ENCODE data around the gene SORL1. TPM values are rescaled to one million over a fixed set of nuclear protein-coding genes. Genes with fewer than 3 reads are reported as not detected.

The SORL1 gene
- total and polyA plus RNA-seq, 2 experiments from 2014 or later = 0.26 to 0.54 TPM

DNA sequence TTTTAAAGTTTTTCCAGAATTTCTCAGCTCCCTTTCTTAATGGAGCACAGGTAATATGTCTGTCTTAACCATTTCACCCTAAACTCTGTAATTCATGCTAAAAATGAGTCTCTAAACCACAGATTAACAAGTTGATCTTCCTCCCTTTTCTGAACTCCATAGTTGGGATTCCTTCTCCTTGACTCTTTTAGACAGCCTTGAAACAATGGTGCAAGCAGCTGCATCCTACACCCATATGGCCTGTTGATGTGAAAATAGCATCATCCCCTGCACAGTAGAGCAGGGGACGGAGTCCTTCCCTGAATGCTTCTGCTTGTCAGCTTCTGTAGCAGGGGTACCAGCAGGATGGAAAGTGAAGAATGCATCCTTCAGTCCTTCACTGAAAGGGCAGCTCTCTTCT lies 193.5 kb downstream of the SORL1 start:
- H3K4me1 ChIP-seq (ENCODE audit: insufficient read depth) = peaks cover 20% of the 10 kb centered on the region
- no peaks in the 10 kb centered on the region for H3K9me3 ChIP-seq (ENCODE audit: low read depth)
- no peaks in the 10 kb centered on the region for H4K20me1 ChIP-seq (ENCODE audit: insufficient read depth)
- no peaks in the 10 kb centered on the region for H3K9me2 ChIP-seq (ENCODE audit: insufficient read depth)
- no peak overlapping the region for H3K4me3 ChIP-seq
- in situ Hi-C loops (cut with MboI) = no loop called here
- H3K27ac ChIP-seq = no peak overlapping the region
- H3K36me3 ChIP-seq (ENCODE audit: low read depth) = no peaks in the 10 kb centered on the region
- peak overlapping the region; percentile 7 for H3K4me2 ChIP-seq (ENCODE audit: unreplicated experiment)
- no peaks in the 10 kb centered on the region for H3K79me2 ChIP-seq (ENCODE audit: insufficient read depth)
- WGBS, 2 experiments (ENCODE audit: low coverage in 1 of 2, low lambda C conversion rate in 2 of 2, missing lambda C conversion rate in 2 of 2) = 84 to 96% methylated on average over 1 of the region's 1 CpG
- no peak overlapping the region for H2AFZ ChIP-seq
- TF ChIP-seq EZH2 (IDR thresholded peaks at IDR 0.05; ENCODE audit: insufficient read depth, poor library complexity, severe bottlenecking) (no peak), EZH2phosphoT487 (IDR thresholded peaks at IDR 0.05; ENCODE audit: insufficient read depth, low read depth) (no peak)
- H3K9ac ChIP-seq = no peak overlapping the region
- peaks cover 17% of the 10 kb centered on the region for H3F3A ChIP-seq (ENCODE audit: insufficient read depth)
- DNase-seq = peak; percentile 46
- H3K27me3 ChIP-seq (replicated peaks; ENCODE audit: insufficient read depth) = no peaks in the 10 kb centered on the region

DNA sequence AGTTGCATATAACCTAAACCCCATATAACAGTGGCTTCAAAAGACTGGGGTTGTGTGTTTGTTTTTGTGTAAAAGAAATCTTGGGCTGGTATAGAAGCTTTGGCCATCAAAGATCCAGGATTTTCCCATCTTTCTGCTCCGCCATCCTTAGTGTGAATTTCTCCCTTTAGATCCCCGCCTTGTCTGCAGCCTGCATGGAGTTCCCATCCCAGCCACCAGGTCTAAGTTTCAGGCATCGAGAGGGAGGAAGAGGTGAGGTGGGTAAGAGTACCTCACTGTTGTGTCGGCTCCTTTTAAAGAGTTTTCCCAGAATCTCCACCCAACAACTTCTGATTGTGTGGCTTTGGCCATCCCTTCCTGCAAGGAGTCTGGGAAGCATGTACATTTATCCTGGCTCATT lies 196.2 kb downstream of the SORL1 start:
- TF ChIP-seq EZH2phosphoT487 (IDR thresholded peaks at IDR 0.05; ENCODE audit: insufficient read depth, low read depth) (no peak), EZH2 (IDR thresholded peaks at IDR 0.05; ENCODE audit: insufficient read depth, poor library complexity, severe bottlenecking) (no peak)
- Histone ChIP-seq H3K36me3 (ENCODE audit: low read depth) (no peaks in the 10 kb centered on the region), H4K20me1 (ENCODE audit: insufficient read depth) (no peaks in the 10 kb centered on the region), H3K4me1 (ENCODE audit: insufficient read depth) (peaks cover 20% of the 10 kb centered on the region), H3K79me2 (ENCODE audit: insufficient read depth) (no peaks in the 10 kb centered on the region), H3K9me2 (ENCODE audit: insufficient read depth) (no peaks in the 10 kb centered on the region), H3K4me3 (no peak overlapping the region), H3K4me2 (ENCODE audit: unreplicated experiment) (no peak overlapping the region), H3K9ac (no peak overlapping the region), H3K27ac (no peak overlapping the region), H2AFZ (no peak overlapping the region), H3K27me3 (replicated peaks; ENCODE audit: insufficient read depth) (no peaks in the 10 kb centered on the region), H3F3A (ENCODE audit: insufficient read depth) (peaks cover 17% of the 10 kb centered on the region), H3K9me3 (ENCODE audit: low read depth) (no peaks in the 10 kb centered on the region)
- in situ Hi-C loops (cut with MboI) = no loop called here
- WGBS, 2 experiments (ENCODE audit: low coverage in 1 of 2, low lambda C conversion rate in 2 of 2, missing lambda C conversion rate in 2 of 2) = 85 to 86% methylated on average over 4 of the region's 4 CpGs
- DNase-seq = no peak

GRCh38 chr11:121649798-121650197 lies 197.7 kb downstream of the SORL1 start:
- Histone ChIP-seq H3K27me3 (replicated peaks; ENCODE audit: insufficient read depth) (no peaks in the 10 kb centered on the region), H3F3A (ENCODE audit: insufficient read depth) (peaks cover 31% of the 10 kb centered on the region), H3K36me3 (ENCODE audit: low read depth) (no peaks in the 10 kb centered on the region), H2AFZ (no peak overlapping the region), H3K9ac (no peak overlapping the region), H3K9me2 (ENCODE audit: insufficient read depth) (no peaks in the 10 kb centered on the region), H3K4me3 (no peak overlapping the region), H3K9me3 (ENCODE audit: low read depth) (no peaks in the 10 kb centered on the region), H4K20me1 (ENCODE audit: insufficient read depth) (no peaks in the 10 kb centered on the region), H3K27ac (no peak overlapping the region), H3K4me1 (ENCODE audit: insufficient read depth) (peaks cover 23% of the 10 kb centered on the region), H3K79me2 (ENCODE audit: insufficient read depth) (no peaks in the 10 kb centered on the region), H3K4me2 (ENCODE audit: unreplicated experiment) (no peak overlapping the region)
- WGBS, 2 experiments (ENCODE audit: low coverage in 1 of 2, low lambda C conversion rate in 2 of 2, missing lambda C conversion rate in 2 of 2) = 97 to 98% methylated on average over 6 of the region's 6 CpGs
- in situ Hi-C loops (cut with MboI) = loop anchor here (10.0 kb wide), 2 partner anchors 555 to 855 kb away; no protein-coding TSS in a partner anchor
- TF ChIP-seq EZH2 (IDR thresholded peaks at IDR 0.05; ENCODE audit: insufficient read depth, poor library complexity, severe bottlenecking) (no peak), EZH2phosphoT487 (IDR thresholded peaks at IDR 0.05; ENCODE audit: insufficient read depth, low read depth) (no peak)
- DNase-seq = no peak

GRCh38 chr11:121650351-121651256 lies 198.5 kb downstream of the SORL1 start:
- H3K4me2 ChIP-seq (ENCODE audit: unreplicated experiment) = no peak overlapping the region
- H3K9ac ChIP-seq = no peak overlapping the region
- no peaks in the 10 kb centered on the region for H3K9me3 ChIP-seq (ENCODE audit: low read depth)
- H3K4me3 ChIP-seq = no peak overlapping the region
- no peak overlapping the region for H3K27ac ChIP-seq
- in situ Hi-C loops (cut with MboI) = loop anchor here (10.0 kb wide), 2 partner anchors 554 to 854 kb away; no protein-coding TSS in a partner anchor
- H3K4me1 ChIP-seq (ENCODE audit: insufficient read depth) = peaks cover 20% of the 10 kb centered on the region
- TF ChIP-seq EZH2phosphoT487 (IDR thresholded peaks at IDR 0.05; ENCODE audit: insufficient read depth, low read depth) = no peak
- no peak for TF ChIP-seq EZH2 (IDR thresholded peaks at IDR 0.05; ENCODE audit: insufficient read depth, poor library complexity, severe bottlenecking)
- 85 to 87% methylated on average over 12 of the region's 12 CpGs for WGBS, 2 experiments (ENCODE audit: low coverage in 1 of 2, low lambda C conversion rate in 2 of 2, missing lambda C conversion rate in 2 of 2)
- no peaks in the 10 kb centered on the region for H3K79me2 ChIP-seq (ENCODE audit: insufficient read depth)
- H3K27me3 ChIP-seq (replicated peaks; ENCODE audit: insufficient read depth) = no peaks in the 10 kb centered on the region
- peaks cover 29% of the 10 kb centered on the region for H3F3A ChIP-seq (ENCODE audit: insufficient read depth)
- no peaks in the 10 kb centered on the region for H3K36me3 ChIP-seq (ENCODE audit: low read depth)
- H2AFZ ChIP-seq = no peak overlapping the region
- no peaks in the 10 kb centered on the region for H3K9me2 ChIP-seq (ENCODE audit: insufficient read depth)
- DNase-seq = no peak
- no peaks in the 10 kb centered on the region for H4K20me1 ChIP-seq (ENCODE audit: insufficient read depth)

Data from GM23248 (cell line).